Osteoblast (primary cell): ENCODE measurements around the gene AMMECR1L. TPM values are rescaled to one million over a fixed set of nuclear protein-coding genes. Genes with fewer than 3 reads are reported as not detected.

ENCODE experiments used
- DNase-seq: peaks from one replicate; pipeline ENCODE4 v3.0.0; 2011; ENCODE audit warnings: low spot score, mixed read lengths; ENCODE audit not compliant: insufficient read length; ENCODE audit errors: missing footprints
- H2AFZ ChIP-seq: 2 replicates; pipeline ENCODE4 v1.6.0; 2011; ENCODE audit warnings: mild to moderate bottlenecking, low read length
- H3K27ac ChIP-seq: 2 replicates; pipeline ENCODE4 v1.5.1; 2011; ENCODE audit warnings: mild to moderate bottlenecking, low read depth, low read length, moderate library complexity
- H3K27me3 ChIP-seq: 2 replicates; pipeline ENCODE4 v1.6.0; 2012; ENCODE audit warnings: mild to moderate bottlenecking, control low read depth, inconsistent platforms, low read length, moderate library complexity; ENCODE audit not compliant: insufficient read depth
- H3K36me3 ChIP-seq: 2 replicates; pipeline ENCODE4 v1.5.1; 2011; ENCODE audit warnings: mild to moderate bottlenecking, low read length, control low read depth, moderate library complexity; ENCODE audit not compliant: insufficient read depth
- H3K4me1 ChIP-seq: 2 replicates; pipeline ENCODE4 v1.5.1; 2011; ENCODE audit warnings: mild to moderate bottlenecking, low read length, control low read depth, moderate library complexity; ENCODE audit not compliant: insufficient read depth
- H3K4me2 ChIP-seq: 2 replicates; pipeline ENCODE4 v1.6.0; 2011; ENCODE audit warnings: mild to moderate bottlenecking, low read length; ENCODE audit not compliant: insufficient read depth
- H3K4me3 ChIP-seq: fragments of 200-600 bp; sonication (generic); 3 replicates; pipeline ENCODE4 v1.5.1; 2012; ENCODE audit warnings: mild to moderate bottlenecking, low read length, inconsistent platforms; ENCODE audit not compliant: insufficient read depth
- H3K79me2 ChIP-seq: 2 replicates; pipeline ENCODE4 v1.6.0; 2012; ENCODE audit warnings: mild to moderate bottlenecking, low read length, control low read depth, inconsistent platforms; ENCODE audit not compliant: insufficient read depth
- H3K9me3 ChIP-seq: 2 replicates; pipeline ENCODE4 v1.5.1; 2011; ENCODE audit warnings: low read depth, low read length, control low read depth
- H4K20me1 ChIP-seq: 2 replicates; pipeline ENCODE4 v1.6.0; 2012; ENCODE audit warnings: mild to moderate bottlenecking, low read length, control low read depth; ENCODE audit not compliant: insufficient read depth
- CTCF ChIP-seq: IDR thresholded peaks from 2 replicates; pipeline ENCODE4 v1.5.1; 2011; ENCODE audit warnings: mild to moderate bottlenecking, low read depth, low read length, moderate library complexity; ENCODE audit errors: extremely low read depth
- total RNA-seq: library from RNA; depleted of rRNA; stranded (reverse); fragments of >200 nt; gene quantifications from 2 replicates; pipeline ENCODE4 v1.2.3, GENCODE V29; 2012

The AMMECR1L gene
- total RNA-seq, 1 donor, result 15.6 TPM

GRCh38 chr2:127853671-127854070, 32.1 kb downstream of the AMMECR1L start:
- Histone ChIP-seq H3K4me1 (peaks cover 7% of the 10 kb centered on the region), H3K79me2 (peaks cover 81% of the 10 kb centered on the region), H3K4me3 (no peak overlapping the region), H2AFZ (no peak overlapping the region), H3K36me3 (peaks cover 32% of the 10 kb centered on the region), H4K20me1 (peaks cover 38% of the 10 kb centered on the region), H3K27me3 (no peaks in the 10 kb centered on the region), H3K9me3 (no peaks in the 10 kb centered on the region), H3K4me2 (no peak overlapping the region), H3K27ac (no peak overlapping the region)
- no peak for TF ChIP-seq CTCF
- no peak for DNase-seq

- Histone ChIP-seq H3K9me3 (no peaks in the 10 kb centered on the region), H3K36me3 (peaks cover 43% of the 10 kb centered on the region), H3K27ac (no peak overlapping the region), H4K20me1 (peaks cover 36% of the 10 kb centered on the region), H3K79me2 (peaks cover 76% of the 10 kb centered on the region), H3K4me2 (no peak overlapping the region), H3K4me3 (no peak overlapping the region), H3K4me1 (peaks cover 6% of the 10 kb centered on the region), H2AFZ (no peak overlapping the region), H3K27me3 (no peaks in the 10 kb centered on the region)
- no peak for DNase-seq
- no peak for TF ChIP-seq CTCF
Observed at GRCh38 chr2:127852388-127852787, 33.4 kb downstream of the AMMECR1L start.

GRCh38 chr2:127847931-127848330, 37.8 kb downstream of the AMMECR1L start:
- Histone ChIP-seq H3K4me3 (no peak overlapping the region), H4K20me1 (peaks cover 14% of the 10 kb centered on the region), H3K27me3 (no peaks in the 10 kb centered on the region), H3K36me3 (peaks cover 65% of the 10 kb centered on the region), H3K79me2 (peaks cover 34% of the 10 kb centered on the region), H3K9me3 (no peaks in the 10 kb centered on the region), H3K4me2 (no peak overlapping the region), H2AFZ (no peak overlapping the region), H3K4me1 (no peaks in the 10 kb centered on the region), H3K27ac (no peak overlapping the region)
- TF ChIP-seq CTCF, result no peak
- DNase-seq, result no peak

- no peaks in the 10 kb centered on the region for H3K4me1 ChIP-seq
- H3K4me2 ChIP-seq, result no peak overlapping the region
- H2AFZ ChIP-seq, result no peak overlapping the region
- H4K20me1 ChIP-seq, result peaks cover 4% of the 10 kb centered on the region
- peaks cover 8% of the 10 kb centered on the region for H3K79me2 ChIP-seq
- TF ChIP-seq CTCF, result no peak
- H3K27ac ChIP-seq, result no peak overlapping the region
- no peaks in the 10 kb centered on the region for H3K27me3 ChIP-seq
- H3K4me3 ChIP-seq, result no peak overlapping the region
- DNase-seq, result no peak
- H3K36me3 ChIP-seq, result peaks cover 47% of the 10 kb centered on the region
- H3K9me3 ChIP-seq, result no peaks in the 10 kb centered on the region
Observed at GRCh38 chr2:127844973-127845372, 40.8 kb downstream of the AMMECR1L start.
